ENCODE measurements around the gene SLC24A1.

DNA sequence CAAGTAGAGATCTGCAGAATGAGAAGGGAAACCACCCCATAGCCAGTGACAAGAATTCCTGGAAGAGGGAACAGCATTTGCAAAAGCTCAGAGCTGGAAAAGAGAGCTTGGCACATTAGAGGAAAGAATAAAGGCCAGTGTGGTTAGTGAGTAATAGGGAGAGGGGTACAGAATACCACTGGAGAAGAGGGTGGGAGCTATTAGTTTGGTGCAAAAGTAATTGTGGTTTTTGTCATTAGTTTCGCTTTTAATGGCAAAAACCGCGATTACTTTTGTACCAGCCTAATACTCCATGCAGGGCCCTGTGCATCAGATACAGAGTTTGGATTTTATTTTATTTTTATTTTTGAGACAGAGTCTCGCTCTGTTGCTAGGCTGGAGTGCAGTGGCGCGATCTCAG is 9.8 kb downstream of the SLC24A1 start:
- no peak for TF ChIP-seq CTCF (IDR thresholded peaks at IDR 0.05)
- no peak for TF ChIP-seq POLR2A (IDR thresholded peaks at IDR 0.05)
